H9 (cell line): ENCODE results near the gene LTB4R. TPM values are rescaled to one million over a fixed set of nuclear protein-coding genes. Genes with fewer than 3 reads are reported as not detected.

Experiments used
- DNase-seq: peaks from one replicate; pipeline ENCODE4 v3.0.0-alpha.2; 2017
- H2AFZ ChIP-seq: one replicate; pipeline ENCODE4 v1.6.1; 2013; ENCODE audit warnings: mild to moderate bottlenecking, low read length, control low read depth, moderate library complexity
- H2AK5ac ChIP-seq: 2 replicates; pipeline ENCODE4 v1.6.1; 2013; ENCODE audit warnings: low read length, control low read depth, mixed read lengths; ENCODE audit not compliant: insufficient read length
- H2BK120ac ChIP-seq: one replicate; pipeline ENCODE4 v1.6.1; 2013; ENCODE audit warnings: low read depth, mild to moderate bottlenecking, low read length, control low read depth, inconsistent platforms; ENCODE audit not compliant: poor library complexity, severe bottlenecking
- H2BK12ac ChIP-seq: 2 replicates; pipeline ENCODE4 v1.6.1; 2013; ENCODE audit warnings: low read length, control low read depth, mixed read lengths, low read depth; ENCODE audit not compliant: insufficient read length
- H2BK15ac ChIP-seq: 2 replicates; pipeline ENCODE4 v1.6.1; 2013; ENCODE audit warnings: low read depth, low read length, control low read depth
- H2BK20ac ChIP-seq: one replicate; pipeline ENCODE4 v1.6.1; 2013; ENCODE audit warnings: low read depth, mild to moderate bottlenecking, low read length, control low read depth, inconsistent platforms; ENCODE audit not compliant: poor library complexity, severe bottlenecking
- H2BK5ac ChIP-seq: 2 replicates; pipeline ENCODE4 v1.6.1; 2013; ENCODE audit warnings: low read length, control low read depth, mixed read lengths; ENCODE audit not compliant: insufficient read length
- H3K14ac ChIP-seq: 2 replicates; pipeline ENCODE4 v1.6.1; 2013; ENCODE audit warnings: low read length, control low read depth; ENCODE audit not compliant: insufficient read depth
- H3K18ac ChIP-seq: 2 replicates; pipeline ENCODE4 v1.6.1; 2013; ENCODE audit warnings: low read depth, mild to moderate bottlenecking, mixed read lengths, low read length, control low read depth; ENCODE audit not compliant: insufficient read length
- H3K23ac ChIP-seq: 2 replicates; pipeline ENCODE4 v1.6.1; 2013; ENCODE audit warnings: low read length, control low read depth, mixed read lengths, low read depth; ENCODE audit not compliant: insufficient read length
- H3K23me2 ChIP-seq: 2 replicates; pipeline ENCODE4 v1.6.1; 2013; ENCODE audit warnings: low read depth, mild to moderate bottlenecking, mixed read lengths, low read length, control low read depth; ENCODE audit not compliant: insufficient read length, poor library complexity, severe bottlenecking
- H3K27ac ChIP-seq: 2 replicates; pipeline ENCODE4 v1.5.1; 2013; ENCODE audit warnings: low read length, control low read depth, mixed read lengths, low read depth; ENCODE audit not compliant: insufficient read length
- H3K27me3 ChIP-seq: 2 replicates; pipeline ENCODE4 v1.6.1; 2013; ENCODE audit warnings: low read length, control low read depth, inconsistent platforms; ENCODE audit not compliant: insufficient read depth
- H3K4ac ChIP-seq: 2 replicates; pipeline ENCODE4 v1.6.1; 2013; ENCODE audit warnings: low read depth, mild to moderate bottlenecking, control low read depth, inconsistent platforms, low read length, moderate library complexity
- H3K4me1 ChIP-seq: 2 replicates; pipeline ENCODE4 v1.6.1; 2013; ENCODE audit warnings: low read length, control low read depth, inconsistent platforms; ENCODE audit not compliant: insufficient read depth
- H3K4me2 ChIP-seq: 2 replicates; pipeline ENCODE4 v1.6.1; 2013; ENCODE audit warnings: low read length, control low read depth, mixed read lengths; ENCODE audit not compliant: insufficient read length, insufficient read depth
- H3K56ac ChIP-seq: 2 replicates; pipeline ENCODE4 v1.6.1; 2013; ENCODE audit warnings: low read depth, mild to moderate bottlenecking, mixed read lengths, low read length, control low read depth; ENCODE audit not compliant: insufficient read length
- H3K79me1 ChIP-seq: 2 replicates; pipeline ENCODE4 v1.6.1; 2013; ENCODE audit warnings: low read depth, mild to moderate bottlenecking, moderate library complexity, low read length, control low read depth, inconsistent platforms; ENCODE audit not compliant: insufficient read depth, poor library complexity, severe bottlenecking
- H3K79me2 ChIP-seq: 2 replicates; pipeline ENCODE4 v1.6.1; 2013; ENCODE audit warnings: low read length, control low read depth, inconsistent platforms; ENCODE audit not compliant: insufficient read depth
- H3K9ac ChIP-seq: 2 replicates; pipeline ENCODE4 v1.6.1; 2013; ENCODE audit warnings: low read length, control low read depth, mixed read lengths; ENCODE audit not compliant: insufficient read length; ENCODE audit errors: extremely low read depth
- H3K9me3 ChIP-seq: one replicate; pipeline ENCODE4 v1.6.1; 2013; ENCODE audit warnings: low read depth, low read length, inconsistent platforms; ENCODE audit not compliant: control insufficient read depth
- H3T11ph ChIP-seq: one replicate; pipeline ENCODE4 v1.6.1; 2013; ENCODE audit warnings: mild to moderate bottlenecking, low read length, control low read depth, inconsistent platforms
- H4K20me1 ChIP-seq: one replicate; pipeline ENCODE4 v1.6.1; 2013; ENCODE audit not compliant: control insufficient read depth, insufficient read length, insufficient read depth
- H4K5ac ChIP-seq: 2 replicates; pipeline ENCODE4 v1.6.1; 2013; ENCODE audit warnings: low read depth, mild to moderate bottlenecking, mixed read lengths, low read length, control low read depth; ENCODE audit not compliant: insufficient read length
- H4K8ac ChIP-seq: replicated peaks from 2 replicates; pipeline ENCODE4 v1.6.1; 2013; ENCODE audit warnings: low read length, control low read depth, mixed read lengths, low read depth; ENCODE audit not compliant: insufficient read length
- H4K91ac ChIP-seq: 2 replicates; pipeline ENCODE4 v1.6.1; 2013; ENCODE audit warnings: low read depth, mild to moderate bottlenecking, moderate library complexity, mixed read lengths, low read length, control low read depth; ENCODE audit not compliant: insufficient read length
- H3K27ac Mint-ChIP-seq, 3 experiments: 2 replicates in 2 of 3; 3 replicates in 1 of 3; pipeline ENCODE4 v1.8.0; 2020 to 2021; ENCODE audit warnings: mixed read lengths in 3 of 3, mild to moderate bottlenecking in 1 of 3, moderate library complexity in 1 of 3
- H3K27me3 Mint-ChIP-seq: 2 replicates; pipeline ENCODE4 v1.8.0; 2021; ENCODE audit warnings: low read depth, mild to moderate bottlenecking, moderate library complexity, mixed read lengths
- H3K36me3 Mint-ChIP-seq, 3 experiments: 2 replicates in 2 of 3; 3 replicates in 1 of 3; pipeline ENCODE4 v1.8.0; 2020 to 2021; ENCODE audit warnings: low read depth in 3 of 3, mixed read lengths in 3 of 3; ENCODE audit not compliant: insufficient read depth in 1 of 3
- H3K4me1 Mint-ChIP-seq, 2 experiments: 2 replicates each; pipeline ENCODE4 v1.8.0; 2020; ENCODE audit warnings: mixed read lengths in 2 of 2
- H3K4me3 Mint-ChIP-seq, 2 experiments: 2 replicates in 1 of 2; 3 replicates in 1 of 2; pipeline ENCODE4 v1.8.0; 2020 to 2021; ENCODE audit warnings: mild to moderate bottlenecking in 2 of 2, mixed read lengths in 2 of 2, moderate library complexity in 1 of 2
- H3K9me3 Mint-ChIP-seq, 2 experiments: 2 replicates in 1 of 2; 3 replicates in 1 of 2; pipeline ENCODE4 v1.8.0; 2020; ENCODE audit warnings: mild to moderate bottlenecking in 2 of 2, mixed read lengths in 2 of 2, moderate library complexity in 1 of 2
- CTCF ChIP-seq: fragments of 200-600 bp; sonication (generic); conservative IDR thresholded peaks from 3 replicates; pipeline ENCODE4 v1.8.0; 2021; ENCODE audit warnings: antibody characterized with exemption, mild to moderate bottlenecking
- WGBS: extraction: QIAGEN DNeasy Blood & Tissue Kit; methylation state at CpG from one replicate; pipeline ENCODE4 v1.1.7; 2013; ENCODE audit warnings: missing lambda C conversion rate, low lambda C conversion rate, mixed read lengths; ENCODE audit not compliant: insufficient read length; ENCODE audit errors: extremely low coverage; 5-methylcytosine and 5-hydroxymethylcytosine counted together
- total RNA-seq: library from RNA; stranded (reverse); gene quantifications from 2 replicates; pipeline ENCODE4 v1.2.1, GENCODE V29; 2021

The LTB4R gene
- total RNA-seq, 1 experiment from 2014 or later, result 8.9 TPM

- Histone ChIP-seq H2BK15ac (no peak overlapping the region), H3K9me3 (no peaks in the 10 kb centered on the region), H3K27me3 (no peaks in the 10 kb centered on the region), H3K79me1 (no peaks in the 10 kb centered on the region), H2BK120ac (no peak overlapping the region), H3K14ac (no peak overlapping the region), H3K4me1 (no peaks in the 10 kb centered on the region), H3K23me2 (no peaks in the 10 kb centered on the region), H4K5ac (no peak overlapping the region), H3K4ac (no peak overlapping the region), H2BK5ac (no peak overlapping the region), H3K27ac (no peak overlapping the region), H3K18ac (no peak overlapping the region), H3K23ac (no peak overlapping the region), H4K20me1 (no peaks in the 10 kb centered on the region), H2BK20ac (no peak overlapping the region), H3K79me2 (no peaks in the 10 kb centered on the region), H2BK12ac (no peak overlapping the region), H3K4me2 (no peak overlapping the region), H4K91ac (no peak overlapping the region), H3T11ph (no peak overlapping the region), H3K56ac (no peak overlapping the region), H2AFZ (no peak overlapping the region), H2AK5ac (no peak overlapping the region), H4K8ac (no peak overlapping the region), H3K9ac (no peak overlapping the region)
- peaks cover 3 to 29% (median 11%) of the 10 kb centered on the region in 3 experiments; a peak in 6 of 7 replicates for H3K36me3 Mint-ChIP-seq
- no peak for DNase-seq
- no peak overlapping the region for H3K27ac Mint-ChIP-seq
- no peak overlapping the region for H3K4me3 Mint-ChIP-seq
- peaks cover 5 to 6% of the 10 kb centered on the region in 2 experiments; a peak in 3 of 4 replicates for H3K4me1 Mint-ChIP-seq
- no peaks in the 10 kb centered on the region for H3K9me3 Mint-ChIP-seq
- no peak for TF ChIP-seq CTCF
- WGBS, result no CpG with 5 or more reads among the region's 1 CpG
- peaks cover 11% of the 10 kb centered on the region for H3K27me3 Mint-ChIP-seq
These were observed 724 bp downstream of the LTB4R start for GRCh38 chr14:24311837-24312615.
